ENCODE data around the gene ACOT7.

ACOT7 gene

GRCh38 chr1:6272868-6273267, 120.7 kb downstream of the ACOT7 start:
- TF ChIP-seq, protein P1, sequence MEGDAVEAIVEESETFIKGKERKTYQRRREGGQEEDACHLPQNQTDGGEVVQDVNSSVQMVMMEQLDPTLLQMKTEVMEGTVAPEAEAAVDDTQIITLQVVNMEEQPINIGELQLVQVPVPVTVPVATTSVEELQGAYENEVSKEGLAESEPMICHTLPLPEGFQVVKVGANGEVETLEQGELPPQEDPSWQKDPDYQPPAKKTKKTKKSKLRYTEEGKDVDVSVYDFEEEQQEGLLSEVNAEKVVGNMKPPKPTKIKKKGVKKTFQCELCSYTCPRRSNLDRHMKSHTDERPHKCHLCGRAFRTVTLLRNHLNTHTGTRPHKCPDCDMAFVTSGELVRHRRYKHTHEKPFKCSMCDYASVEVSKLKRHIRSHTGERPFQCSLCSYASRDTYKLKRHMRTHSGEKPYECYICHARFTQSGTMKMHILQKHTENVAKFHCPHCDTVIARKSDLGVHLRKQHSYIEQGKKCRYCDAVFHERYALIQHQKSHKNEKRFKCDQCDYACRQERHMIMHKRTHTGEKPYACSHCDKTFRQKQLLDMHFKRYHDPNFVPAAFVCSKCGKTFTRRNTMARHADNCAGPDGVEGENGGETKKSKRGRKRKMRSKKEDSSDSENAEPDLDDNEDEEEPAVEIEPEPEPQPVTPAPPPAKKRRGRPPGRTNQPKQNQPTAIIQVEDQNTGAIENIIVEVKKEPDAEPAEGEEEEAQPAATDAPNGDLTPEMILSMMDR (conservative IDR thresholded peaks at IDR 0.05; ENCODE audit: low read depth, low read length): no peak
- Histone ChIP-seq H3K4me1 (ENCODE audit: low read depth, poor library complexity, severe bottlenecking) (no peaks in the 10 kb centered on the region), H4K20me1 (ENCODE audit: insufficient read depth) (no peaks in the 10 kb centered on the region), H3K4me3 (IDR thresholded peaks at IDR 0.05; ENCODE audit: insufficient read depth, low read depth, low read length) (no peak overlapping the region), H3K79me2 (ENCODE audit: insufficient read depth, low read depth) (no peaks in the 10 kb centered on the region), H3K36me3 (ENCODE audit: insufficient read depth) (no peaks in the 10 kb centered on the region), H3K27ac (no peak overlapping the region), H3K9ac (no peak overlapping the region), H3K27me3 (ENCODE audit: insufficient read depth, low read depth) (no peaks in the 10 kb centered on the region), H3K4me2 (no peak overlapping the region), H2AFZ (ENCODE audit: low read depth) (no peak overlapping the region)

GRCh38 chr1:6272452-6272851, 121.1 kb downstream of the ACOT7 start:
- H3K4me1 ChIP-seq (ENCODE audit: low read depth, poor library complexity, severe bottlenecking): no peaks in the 10 kb centered on the region
- H3K9ac ChIP-seq: no peak overlapping the region

DNA sequence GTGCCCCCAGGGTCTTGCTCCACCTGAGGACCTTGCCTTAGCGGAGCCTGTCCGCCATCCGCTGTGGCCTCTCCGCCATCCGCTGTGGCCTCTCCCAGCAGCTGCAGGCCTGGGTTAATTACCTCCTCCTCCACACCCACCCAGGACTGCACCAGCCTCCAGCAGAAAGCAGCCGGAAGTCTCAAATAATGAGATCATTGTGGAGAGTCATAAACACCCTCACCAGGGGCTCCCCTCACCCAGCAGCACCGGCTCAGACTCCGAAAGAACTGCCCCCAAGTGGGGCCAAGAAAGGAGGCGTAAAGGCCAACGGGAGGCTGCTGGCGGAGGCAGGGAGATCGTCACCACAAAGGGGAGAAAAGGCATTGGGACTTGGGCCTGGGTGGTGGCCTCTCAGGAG, 122.0 kb downstream of the ACOT7 start:
- Histone ChIP-seq H2AFZ (ENCODE audit: low read depth) (no peak overlapping the region), H3K27ac (no peak overlapping the region), H3K4me1 (ENCODE audit: low read depth, poor library complexity, severe bottlenecking) (no peaks in the 10 kb centered on the region), H3K4me2 (no peak overlapping the region), H4K20me1 (ENCODE audit: insufficient read depth) (no peaks in the 10 kb centered on the region), H3K79me2 (ENCODE audit: insufficient read depth, low read depth) (no peaks in the 10 kb centered on the region), H3K27me3 (ENCODE audit: insufficient read depth, low read depth) (no peaks in the 10 kb centered on the region), H3K4me3 (IDR thresholded peaks at IDR 0.05; ENCODE audit: insufficient read depth, low read depth, low read length) (no peak overlapping the region), H3K36me3 (ENCODE audit: insufficient read depth) (no peaks in the 10 kb centered on the region), H3K9ac (no peak overlapping the region)
- TF ChIP-seq, protein P1 (conservative IDR thresholded peaks at IDR 0.05; ENCODE audit: low read depth, low read length): no peak

More at GRCh38 chr1:6272452-6272851, 121.1 kb downstream of the ACOT7 start:
- Histone ChIP-seq H4K20me1 (ENCODE audit: insufficient read depth) (no peaks in the 10 kb centered on the region), H3K4me3 (IDR thresholded peaks at IDR 0.05; ENCODE audit: insufficient read depth, low read depth, low read length) (no peak overlapping the region), H3K36me3 (ENCODE audit: insufficient read depth) (no peaks in the 10 kb centered on the region), H3K4me2 (no peak overlapping the region), H2AFZ (ENCODE audit: low read depth) (no peak overlapping the region), H3K27ac (no peak overlapping the region), H3K79me2 (ENCODE audit: insufficient read depth, low read depth) (no peaks in the 10 kb centered on the region), H3K27me3 (ENCODE audit: insufficient read depth, low read depth) (no peaks in the 10 kb centered on the region)
- TF ChIP-seq, protein P1 (conservative IDR thresholded peaks at IDR 0.05; ENCODE audit: low read depth, low read length): no peak

DNA sequence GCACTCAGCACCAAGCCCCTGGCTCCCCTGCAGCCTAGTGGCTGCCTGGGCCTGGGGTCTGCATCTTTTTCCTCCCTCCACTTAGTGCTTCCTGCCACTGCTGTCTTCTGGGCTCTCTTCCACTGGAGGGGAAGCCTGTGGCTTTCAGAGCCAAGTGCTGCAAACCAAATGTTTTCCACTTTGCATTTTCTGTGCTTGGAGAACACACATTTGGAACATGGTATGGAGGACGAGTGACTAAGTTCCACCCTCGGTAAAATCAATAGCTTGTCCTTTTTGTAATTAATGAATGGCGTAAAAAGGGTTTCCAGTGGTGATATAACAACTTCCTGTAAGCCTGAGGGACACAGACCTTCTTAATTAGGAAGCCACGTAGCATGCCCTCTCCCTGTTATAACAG, 122.6 kb downstream of the ACOT7 start:
- Histone ChIP-seq H3K79me2 (ENCODE audit: insufficient read depth, low read depth) (no peaks in the 10 kb centered on the region), H3K27me3 (ENCODE audit: insufficient read depth, low read depth) (no peaks in the 10 kb centered on the region), H3K27ac (no peak overlapping the region), H2AFZ (ENCODE audit: low read depth) (no peak overlapping the region), H4K20me1 (ENCODE audit: insufficient read depth) (no peaks in the 10 kb centered on the region), H3K36me3 (ENCODE audit: insufficient read depth) (no peaks in the 10 kb centered on the region), H3K4me3 (IDR thresholded peaks at IDR 0.05; ENCODE audit: insufficient read depth, low read depth, low read length) (no peak overlapping the region), H3K9ac (no peak overlapping the region), H3K4me1 (ENCODE audit: low read depth, poor library complexity, severe bottlenecking) (no peaks in the 10 kb centered on the region), H3K4me2 (no peak overlapping the region)
- TF ChIP-seq, protein P1 (conservative IDR thresholded peaks at IDR 0.05; ENCODE audit: low read depth, low read length): no peak
